SK-N-MC (cell line): ENCODE results near the gene TOR1B.

Experiments
- EZH2 ChIP-seq: fragments of 200-600 bp; sonication (generic); IDR thresholded peaks from one replicate; pipeline ENCODE4 v1.6.1; 2017; ENCODE audit warnings: antibody characterized with exemption
- FOXP2 ChIP-seq: optimal IDR thresholded peaks from 2 replicates; pipeline ENCODE3; 2011; ENCODE audit warnings: mild to moderate bottlenecking, moderate library complexity; ENCODE audit not compliant: insufficient read depth; ENCODE audit errors: extremely low read length, control extremely low read depth
- POLR2AphosphoS5 ChIP-seq: IDR thresholded peaks from 2 replicates; pipeline ENCODE4 v1.6.1; 2012; ENCODE audit warnings: mild to moderate bottlenecking, low read depth, low read length, borderline replicate concordance

DNA sequence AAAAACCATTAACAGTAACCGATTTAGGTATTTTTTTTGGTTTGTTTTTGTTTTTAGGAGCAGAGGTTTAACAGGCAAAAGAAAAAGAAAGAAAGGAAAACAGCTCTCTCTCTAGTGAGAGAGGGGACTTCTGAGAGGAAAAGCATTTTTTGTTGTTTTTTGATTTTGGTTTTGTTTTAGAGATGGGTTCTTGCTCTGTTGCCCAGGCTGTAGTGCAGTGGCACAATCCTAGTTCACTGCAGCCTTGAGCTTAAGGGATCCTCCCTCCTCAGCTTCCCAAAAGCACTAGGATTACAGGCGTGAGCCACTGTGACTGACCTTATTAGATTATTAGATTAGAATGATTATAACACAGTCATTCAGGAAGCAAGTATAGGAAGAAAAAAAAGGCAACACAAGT, 42.4 kb downstream of the TOR1B start:
- no peak for TF ChIP-seq POLR2AphosphoS5
- no peak for TF ChIP-seq EZH2
- no peak for TF ChIP-seq FOXP2
